ENCODE measurements around the gene LRRC1. TPM values are rescaled to one million over a fixed set of nuclear protein-coding genes. Genes with fewer than 3 reads are reported as not detected.

The LRRC1 gene
- total RNA-seq, 1 experiment from 2014 or later: 0.72 TPM

DNA sequence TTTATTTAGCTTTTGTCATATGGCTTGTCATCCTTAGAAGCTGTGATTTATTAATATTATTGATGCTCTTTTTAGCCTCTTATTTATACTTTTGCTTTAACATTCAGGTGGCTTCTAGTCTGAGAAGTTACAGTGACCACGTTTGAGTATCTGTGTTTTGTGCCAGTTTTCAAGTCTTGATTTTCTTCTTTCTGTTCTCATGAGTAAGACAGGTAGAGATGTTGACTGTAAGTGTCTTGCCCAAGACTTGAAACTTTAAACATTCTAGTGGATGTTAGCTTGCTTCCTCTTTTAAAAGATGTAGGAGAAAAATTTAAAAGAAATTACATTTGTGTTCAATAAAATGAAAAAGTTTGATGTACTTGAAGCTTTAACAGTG, 122.6 kb downstream of the LRRC1 start:
- Histone ChIP-seq H3K27me3 (no peaks in the 10 kb centered on the region), H3K36me3 (no peaks in the 10 kb centered on the region), H3K4me3 (no peak overlapping the region), H3K9me3 (no peaks in the 10 kb centered on the region)
- no peak for DNase-seq

DNA sequence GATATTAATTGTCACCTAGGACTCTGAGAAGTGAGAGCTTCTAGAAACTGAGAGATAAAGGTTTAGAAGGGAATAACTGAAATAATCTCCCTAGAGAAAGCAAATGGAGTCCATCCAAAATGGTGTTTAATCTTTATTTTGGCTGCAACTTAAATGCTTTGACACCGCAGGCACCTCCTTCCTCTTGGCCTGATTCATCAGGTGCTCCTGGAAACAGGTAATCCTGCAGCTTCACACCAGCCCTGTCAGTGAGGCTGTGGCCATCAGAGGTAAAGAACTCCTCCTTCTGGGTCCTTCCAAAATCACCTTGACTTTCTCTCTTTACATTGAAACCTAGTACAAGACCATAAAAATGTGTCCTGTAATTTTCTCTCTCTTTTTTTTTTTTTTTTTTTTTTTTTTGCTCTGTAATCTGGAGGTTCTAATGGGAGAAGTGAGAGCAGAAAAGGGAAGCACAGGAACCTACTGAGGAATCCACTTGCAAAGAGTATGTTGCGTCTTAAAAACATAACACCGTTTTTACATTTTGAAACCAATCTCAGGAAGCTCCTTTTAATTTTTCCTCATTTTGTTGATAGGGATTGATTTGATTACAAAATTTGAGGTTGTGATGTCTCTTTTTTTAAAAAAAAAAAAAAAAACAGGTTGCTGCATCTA, 124.2 kb downstream of the LRRC1 start:
- no peak overlapping the region for H3K4me3 ChIP-seq
- DNase-seq: no peak
- H3K9me3 ChIP-seq: no peaks in the 10 kb centered on the region
- H3K36me3 ChIP-seq: no peaks in the 10 kb centered on the region
- H3K27me3 ChIP-seq: no peaks in the 10 kb centered on the region

DNA sequence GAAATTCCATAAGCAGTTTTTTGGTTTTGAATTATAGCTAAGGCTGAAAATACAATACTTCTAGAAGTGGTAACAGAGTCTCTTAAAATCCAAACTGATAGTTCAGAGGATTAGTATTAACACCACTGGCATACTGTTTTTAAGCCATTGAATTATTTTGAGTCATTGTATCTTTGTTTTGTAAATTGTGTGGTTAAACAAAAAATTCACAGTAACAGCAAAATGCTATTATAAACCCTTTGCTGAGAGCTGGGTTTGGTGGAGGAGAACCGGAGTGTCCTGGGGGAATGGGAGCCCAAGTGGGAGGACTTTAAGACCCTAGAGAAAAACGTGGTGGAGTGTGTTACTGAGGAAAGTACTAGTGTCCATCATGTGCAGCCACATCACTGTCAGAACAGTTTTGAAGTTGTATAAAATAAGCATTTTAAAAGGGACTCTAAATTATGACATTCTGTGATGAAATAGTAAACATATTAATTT, 125.1 kb downstream of the LRRC1 start:
- Histone ChIP-seq H3K4me3 (no peak overlapping the region), H3K9me3 (no peaks in the 10 kb centered on the region), H3K27me3 (no peaks in the 10 kb centered on the region), H3K36me3 (no peaks in the 10 kb centered on the region)
- no peak for DNase-seq

DNA sequence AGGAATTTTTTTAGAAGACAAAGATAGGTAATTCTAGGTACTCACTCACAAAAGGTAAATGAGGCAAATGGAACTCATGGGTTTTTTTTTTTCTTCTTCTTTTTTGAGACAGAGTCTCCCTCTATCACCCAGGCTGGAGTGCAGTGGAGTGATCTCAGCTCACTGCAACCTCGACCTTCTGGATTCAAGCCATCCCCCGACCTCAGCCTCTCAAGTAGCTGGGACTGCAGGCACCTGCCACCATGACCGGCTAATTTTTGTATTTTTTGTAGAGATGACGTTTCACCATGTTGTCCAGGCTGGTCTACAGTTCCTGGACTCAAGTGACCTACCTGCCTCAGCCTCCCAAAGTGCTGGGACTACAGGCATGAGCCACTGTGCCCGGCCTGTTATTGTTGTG, 126.1 kb downstream of the LRRC1 start:
- no peaks in the 10 kb centered on the region for H3K36me3 ChIP-seq
- DNase-seq: no peak
- H3K9me3 ChIP-seq: no peaks in the 10 kb centered on the region
- H3K27me3 ChIP-seq: no peaks in the 10 kb centered on the region
- H3K4me3 ChIP-seq: no peak overlapping the region

DNA sequence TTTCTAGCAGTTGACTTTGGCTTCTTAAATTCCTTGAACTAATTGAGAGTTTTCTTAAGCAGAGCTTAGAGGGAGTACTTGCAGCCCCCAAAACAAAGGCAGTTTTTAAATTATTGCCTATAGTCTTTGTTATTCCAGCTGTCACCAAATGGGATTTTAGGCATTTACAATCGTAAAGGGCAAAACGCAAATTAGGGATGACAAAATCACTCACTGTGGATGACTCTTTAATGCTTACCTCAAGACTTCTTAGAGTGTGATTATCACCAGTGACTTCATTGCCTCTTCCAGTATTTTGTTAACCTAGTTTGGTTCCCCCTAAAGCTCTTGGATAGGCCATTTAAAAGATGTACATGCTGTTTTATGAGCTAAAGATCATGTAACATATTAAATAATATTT, 126.8 kb downstream of the LRRC1 start:
- no peaks in the 10 kb centered on the region for H3K9me3 ChIP-seq
- no peak overlapping the region for H3K4me3 ChIP-seq
- no peak for DNase-seq
- H3K27me3 ChIP-seq: no peaks in the 10 kb centered on the region
- no peaks in the 10 kb centered on the region for H3K36me3 ChIP-seq

DNA sequence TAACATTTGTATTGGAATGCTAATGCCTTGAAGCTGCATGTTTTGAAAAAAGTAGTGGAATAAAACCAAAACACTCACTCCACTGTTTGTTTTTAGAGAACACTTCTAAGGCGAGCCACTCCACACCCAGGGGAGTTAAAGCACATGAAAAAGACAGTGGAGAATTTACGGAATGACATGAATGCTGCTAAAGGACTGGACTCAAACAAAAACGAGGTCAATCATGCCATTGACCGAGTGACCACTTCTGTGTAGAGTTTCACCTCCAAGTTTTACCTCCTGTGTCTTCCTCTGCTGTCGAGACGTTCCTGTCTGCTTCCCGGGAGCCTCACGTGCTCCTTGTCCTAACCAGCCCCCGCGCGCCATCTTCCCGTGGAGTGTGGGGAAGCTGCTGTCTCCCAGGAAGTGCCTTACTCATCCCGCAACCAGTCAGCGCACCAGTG, 127.8 kb downstream of the LRRC1 start:
- Histone ChIP-seq H3K36me3 (no peaks in the 10 kb centered on the region), H3K4me3 (no peak overlapping the region), H3K9me3 (no peaks in the 10 kb centered on the region), H3K27me3 (no peaks in the 10 kb centered on the region)
- DNase-seq: no peak

DNA sequence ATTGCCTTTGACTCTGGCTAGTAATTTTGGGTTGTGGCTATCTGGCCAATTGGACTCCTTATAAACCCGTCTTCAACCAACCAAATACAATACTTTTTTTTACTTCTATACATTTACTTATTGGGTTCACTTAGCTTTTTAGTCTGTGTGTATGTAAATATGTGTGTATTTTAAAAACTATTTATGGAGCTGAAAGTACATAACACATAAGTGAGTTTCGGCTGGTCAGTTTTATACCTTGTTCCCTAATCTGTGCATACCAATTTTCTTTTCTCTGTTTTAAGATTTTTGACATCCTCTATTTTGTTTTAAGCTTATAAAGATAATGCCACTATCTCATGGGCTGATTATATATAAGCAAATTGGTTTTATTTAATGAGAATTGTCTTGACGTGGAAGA, 129.5 kb downstream of the LRRC1 start:
- DNase-seq: no peak
- no peaks in the 10 kb centered on the region for H3K36me3 ChIP-seq
- no peaks in the 10 kb centered on the region for H3K27me3 ChIP-seq
- H3K9me3 ChIP-seq: no peaks in the 10 kb centered on the region
- H3K4me3 ChIP-seq: no peak overlapping the region

DNA sequence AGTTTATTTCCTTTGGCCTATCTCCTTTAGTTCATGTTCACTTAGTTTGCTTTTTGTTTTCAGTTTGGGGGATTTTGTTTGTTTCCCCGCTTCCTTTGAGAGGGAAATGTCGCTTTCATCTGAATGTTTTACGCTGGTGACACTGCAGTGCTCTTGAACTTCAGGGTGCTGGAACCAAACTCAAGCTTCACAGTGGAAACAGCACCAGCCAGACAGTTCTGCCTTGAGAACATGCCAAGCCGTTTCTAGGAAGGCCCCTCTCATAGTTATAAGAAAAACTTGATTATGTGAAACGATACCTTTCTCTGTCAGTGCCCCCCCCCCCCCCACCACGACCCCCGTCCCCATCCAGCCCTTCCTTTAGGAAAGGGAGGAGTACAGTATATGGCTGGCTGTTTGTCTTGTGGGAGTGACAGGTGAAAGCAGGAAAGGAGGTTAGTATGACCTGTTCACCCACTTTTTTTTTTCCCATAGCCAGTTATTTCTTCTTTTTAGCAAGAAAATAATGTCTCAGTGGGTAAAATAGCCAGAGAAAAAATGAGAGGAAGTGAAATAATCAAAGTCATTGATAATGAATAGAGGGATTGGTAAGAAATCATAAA, 130.1 kb downstream of the LRRC1 start:
- no peak for DNase-seq
- no peaks in the 10 kb centered on the region for H3K36me3 ChIP-seq
- no peak overlapping the region for H3K4me3 ChIP-seq
- H3K27me3 ChIP-seq: no peaks in the 10 kb centered on the region
- H3K9me3 ChIP-seq: no peaks in the 10 kb centered on the region

DNA sequence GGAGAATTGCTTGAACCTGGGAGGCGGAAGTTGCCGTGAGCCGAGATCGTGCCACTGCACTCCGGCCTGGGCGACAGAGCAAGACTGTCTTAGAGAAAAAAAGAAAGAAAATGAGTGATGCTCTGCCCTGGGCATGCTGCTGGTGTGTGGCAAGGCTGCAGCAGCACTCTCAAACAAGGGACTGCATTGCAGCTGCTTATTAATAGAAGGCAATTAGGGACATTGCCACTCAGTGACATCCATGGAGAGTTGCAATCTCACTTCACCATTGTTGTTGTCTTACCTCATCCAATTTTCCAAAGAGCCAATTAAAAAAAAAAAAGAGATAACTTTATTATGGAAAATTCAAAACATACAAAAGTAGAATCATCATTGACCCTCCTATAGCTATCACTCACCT, 131.1 kb downstream of the LRRC1 start:
- H3K9me3 ChIP-seq: no peaks in the 10 kb centered on the region
- no peaks in the 10 kb centered on the region for H3K27me3 ChIP-seq
- no peak for DNase-seq
- no peaks in the 10 kb centered on the region for H3K36me3 ChIP-seq
- no peak overlapping the region for H3K4me3 ChIP-seq

DNA sequence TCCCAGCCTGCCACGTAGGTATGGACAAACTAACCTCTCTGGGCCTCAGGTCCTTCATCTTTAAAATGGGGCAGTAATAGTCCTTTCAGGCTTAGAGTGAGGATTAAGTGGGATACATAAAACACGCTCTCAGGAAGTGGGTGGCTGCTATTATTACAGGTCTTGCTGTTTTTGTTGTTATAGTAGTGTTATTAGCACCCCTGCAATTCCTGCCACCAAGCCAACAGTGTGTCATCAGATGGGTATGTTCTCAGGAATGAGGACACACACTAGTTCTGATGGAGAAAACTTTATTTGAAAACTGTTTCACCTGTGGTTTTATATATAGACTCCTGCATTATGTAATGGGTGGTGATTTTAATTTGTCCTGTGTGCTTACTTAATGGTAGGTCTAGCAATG, 131.7 kb downstream of the LRRC1 start:
- Histone ChIP-seq H3K36me3 (no peaks in the 10 kb centered on the region), H3K4me3 (no peak overlapping the region), H3K27me3 (no peaks in the 10 kb centered on the region), H3K9me3 (no peaks in the 10 kb centered on the region)
- DNase-seq: peak; percentile 37

DNA sequence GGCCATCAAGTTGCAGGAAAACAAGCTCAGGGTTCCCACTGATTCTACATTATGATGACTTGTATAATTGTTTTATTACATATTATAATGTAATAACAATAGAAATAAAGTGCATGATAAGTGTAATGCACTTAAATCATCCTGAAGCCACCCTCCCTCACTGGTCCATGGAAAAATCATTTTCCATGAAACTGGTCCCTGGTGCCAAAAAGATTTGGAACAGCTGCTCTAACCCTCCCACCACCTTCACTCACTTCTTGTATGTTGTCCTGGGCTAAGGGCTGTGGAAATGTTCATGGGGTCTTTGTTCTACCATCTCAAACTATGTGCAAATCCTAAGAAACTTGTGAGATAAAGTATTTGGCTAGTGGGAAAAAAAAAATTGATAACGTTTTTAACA, 133.8 kb downstream of the LRRC1 start:
- H3K4me3 ChIP-seq: no peak overlapping the region
- no peak for DNase-seq

DNA sequence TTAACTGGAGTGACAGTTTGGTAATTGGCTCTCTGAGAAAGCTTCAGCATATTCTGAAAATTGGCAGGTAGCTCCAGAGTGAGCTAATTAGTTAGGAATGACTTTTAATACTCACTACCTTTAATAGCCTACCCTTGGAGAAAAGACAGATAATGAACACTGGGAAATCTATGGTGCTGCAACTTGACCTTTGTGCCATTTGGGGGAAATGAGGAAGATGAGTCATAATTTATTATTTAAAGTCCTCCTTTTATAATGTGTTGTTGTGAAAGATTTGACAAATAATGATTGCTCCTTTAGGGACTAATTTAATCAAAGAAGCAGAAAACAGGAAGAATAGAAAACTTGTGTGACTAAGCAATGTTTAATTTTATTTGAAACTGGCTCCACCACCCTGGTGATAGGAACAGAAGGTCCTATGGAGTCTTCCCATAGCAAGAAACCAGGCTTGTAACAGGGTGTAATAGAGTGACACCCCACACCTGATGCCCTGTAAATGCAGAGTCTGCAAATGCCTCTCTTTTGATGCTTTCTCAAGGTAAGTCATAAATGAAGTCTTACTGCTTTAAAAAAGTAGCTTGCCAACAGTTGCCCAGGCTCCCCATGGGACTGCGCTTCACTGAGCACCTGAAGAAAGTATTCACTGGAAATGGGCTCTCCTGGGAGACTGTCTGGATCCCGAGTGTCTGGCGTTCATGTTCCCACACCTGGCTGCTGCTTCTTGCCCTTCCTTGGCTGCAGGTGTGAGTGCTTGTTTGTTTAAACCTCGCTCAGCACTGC, 134.4 kb downstream of the LRRC1 start:
- Histone ChIP-seq H3K4me3 (no peak overlapping the region), H3K36me3 (no peaks in the 10 kb centered on the region), H3K9me3 (no peaks in the 10 kb centered on the region), H3K27me3 (no peaks in the 10 kb centered on the region)
- no peak for DNase-seq

More for the DNA sequence above, 133.8 kb downstream of the LRRC1 start:
- Histone ChIP-seq H3K9me3 (no peaks in the 10 kb centered on the region), H3K36me3 (no peaks in the 10 kb centered on the region), H3K27me3 (no peaks in the 10 kb centered on the region)

DNA sequence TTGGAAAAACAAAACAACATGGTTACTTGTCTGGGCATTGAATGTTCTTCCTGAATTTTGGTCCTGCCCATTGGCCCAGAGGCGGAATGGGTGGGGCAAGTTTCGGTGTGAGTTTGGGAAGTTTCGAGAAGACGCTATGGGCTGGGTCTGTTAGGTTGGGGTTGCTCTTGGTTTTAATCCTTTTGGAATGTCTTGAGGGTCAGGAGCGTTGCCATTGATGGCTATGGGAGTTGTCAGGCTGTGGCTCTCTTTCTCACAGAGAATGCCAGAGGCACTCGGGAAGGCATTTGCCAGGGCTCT, 135.0 kb downstream of the LRRC1 start:
- no peaks in the 10 kb centered on the region for H3K9me3 ChIP-seq
- H3K27me3 ChIP-seq: no peaks in the 10 kb centered on the region
- H3K4me3 ChIP-seq: no peak overlapping the region
- H3K36me3 ChIP-seq: no peaks in the 10 kb centered on the region
- DNase-seq: no peak

DNA sequence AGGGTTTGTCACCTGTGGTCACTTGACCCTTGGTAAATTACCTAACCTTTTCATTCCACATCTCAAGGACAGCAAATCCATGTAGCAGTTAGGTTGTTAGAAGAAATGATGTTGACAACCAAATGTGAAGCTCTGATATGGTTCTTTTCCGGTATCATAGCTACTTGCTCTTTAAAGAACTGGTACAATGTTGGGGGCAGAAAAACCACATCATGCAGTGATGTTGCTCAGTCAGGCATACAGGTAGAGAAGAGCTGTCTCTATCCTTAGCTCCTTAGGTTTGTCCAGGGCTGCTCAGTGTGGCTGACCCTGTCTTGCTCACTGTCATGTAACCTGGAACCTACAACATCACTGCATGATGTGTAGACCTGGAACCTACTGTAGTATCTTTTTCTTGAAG, 135.5 kb downstream of the LRRC1 start:
- H3K27me3 ChIP-seq: no peaks in the 10 kb centered on the region
- DNase-seq: no peak
- no peaks in the 10 kb centered on the region for H3K9me3 ChIP-seq
- no peaks in the 10 kb centered on the region for H3K36me3 ChIP-seq
- H3K4me3 ChIP-seq: no peak overlapping the region

DNA sequence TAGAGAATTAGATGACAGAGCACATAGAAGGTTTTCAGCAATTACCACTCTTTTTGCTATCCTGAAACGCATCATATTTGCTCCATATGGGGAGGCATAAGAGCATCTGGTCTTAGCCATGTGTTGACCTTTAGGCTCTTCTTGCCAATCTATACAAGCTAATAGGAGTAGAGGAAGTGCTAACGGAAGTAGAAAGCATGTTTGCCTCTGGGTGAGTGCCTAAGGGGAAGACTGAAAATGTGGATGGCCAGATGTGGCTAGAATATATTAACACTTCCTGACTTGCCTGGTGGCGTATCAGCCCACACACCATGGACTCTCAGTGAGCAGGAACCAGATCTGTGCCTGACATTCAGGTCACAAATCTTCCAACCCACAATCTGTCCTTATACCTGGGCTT, 136.3 kb downstream of the LRRC1 start:
- no peak for DNase-seq
- H3K9me3 ChIP-seq: no peaks in the 10 kb centered on the region
- H3K36me3 ChIP-seq: no peaks in the 10 kb centered on the region
- no peaks in the 10 kb centered on the region for H3K27me3 ChIP-seq
- no peak overlapping the region for H3K4me3 ChIP-seq

DNA sequence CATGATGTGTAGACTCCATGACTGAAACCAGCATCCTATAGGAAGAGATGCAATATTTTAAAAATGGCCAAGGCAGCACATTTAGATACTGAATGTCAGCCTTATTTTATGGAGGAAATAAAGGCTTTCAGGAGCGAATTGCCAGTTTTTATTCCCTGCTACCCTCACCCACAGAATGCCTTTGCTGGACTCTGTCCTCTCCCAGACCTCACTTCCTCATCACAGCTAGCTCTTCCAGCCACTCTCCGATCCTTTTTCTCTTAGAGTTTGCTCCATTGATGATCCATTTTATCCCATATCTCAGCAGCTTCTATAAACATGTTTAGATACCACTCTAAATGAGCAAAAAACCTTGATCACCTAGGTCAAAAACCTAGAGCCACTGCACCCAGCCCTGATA, 137.7 kb downstream of the LRRC1 start:
- DNase-seq: no peak
- Histone ChIP-seq H3K36me3 (no peaks in the 10 kb centered on the region), H3K9me3 (no peaks in the 10 kb centered on the region), H3K4me3 (no peak overlapping the region), H3K27me3 (no peaks in the 10 kb centered on the region)

DNA sequence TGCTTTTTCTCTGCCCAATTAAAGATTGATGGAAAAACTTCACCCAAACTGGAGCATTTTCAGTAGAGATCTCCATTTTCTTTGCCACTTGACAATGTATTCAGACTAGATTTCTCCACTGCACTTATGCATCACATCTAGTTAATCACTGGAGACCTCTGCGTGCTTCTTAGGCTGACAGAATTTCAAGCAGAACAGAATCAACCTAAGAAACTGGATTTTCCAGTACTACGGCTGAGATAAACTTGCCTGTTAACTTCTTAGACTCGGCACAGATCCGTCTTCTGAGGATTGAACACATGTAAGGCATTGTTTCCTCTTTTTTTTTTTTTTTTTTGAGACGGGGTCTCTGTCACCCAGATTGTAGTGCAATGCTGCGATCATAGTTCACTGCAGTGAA, 139.2 kb downstream of the LRRC1 start:
- no peaks in the 10 kb centered on the region for H3K36me3 ChIP-seq
- DNase-seq: no peak
- H3K4me3 ChIP-seq: no peak overlapping the region

DNA sequence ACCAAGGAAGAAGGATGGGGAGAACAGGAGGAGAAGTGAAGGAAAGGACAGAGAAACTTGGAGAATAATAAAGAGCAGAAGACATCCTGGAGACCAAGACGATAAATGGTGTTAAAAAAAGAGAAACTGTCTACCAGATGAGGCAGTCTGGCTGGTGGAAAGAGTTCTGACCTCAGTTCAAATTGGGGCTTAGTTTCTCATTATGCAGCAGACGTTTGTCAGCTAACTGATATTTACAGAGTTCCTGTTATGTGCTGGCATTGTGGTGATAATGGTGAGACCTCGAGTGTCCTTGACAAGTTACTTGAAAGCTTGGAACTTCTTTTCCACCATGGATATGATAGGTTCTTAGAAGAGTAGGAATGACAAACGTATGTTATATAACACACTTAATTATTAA, 142.7 kb downstream of the LRRC1 start:
- Histone ChIP-seq H3K9me3 (no peaks in the 10 kb centered on the region), H3K36me3 (no peaks in the 10 kb centered on the region), H3K27me3 (no peaks in the 10 kb centered on the region), H3K4me3 (no peak overlapping the region)
- no peak for DNase-seq

More for the DNA sequence above, 139.2 kb downstream of the LRRC1 start:
- H3K27me3 ChIP-seq: no peaks in the 10 kb centered on the region
- no peaks in the 10 kb centered on the region for H3K9me3 ChIP-seq

Measured in MG63 (cell line).